ENCODE results near the gene NTSR2.

The NTSR2 gene

DNA sequence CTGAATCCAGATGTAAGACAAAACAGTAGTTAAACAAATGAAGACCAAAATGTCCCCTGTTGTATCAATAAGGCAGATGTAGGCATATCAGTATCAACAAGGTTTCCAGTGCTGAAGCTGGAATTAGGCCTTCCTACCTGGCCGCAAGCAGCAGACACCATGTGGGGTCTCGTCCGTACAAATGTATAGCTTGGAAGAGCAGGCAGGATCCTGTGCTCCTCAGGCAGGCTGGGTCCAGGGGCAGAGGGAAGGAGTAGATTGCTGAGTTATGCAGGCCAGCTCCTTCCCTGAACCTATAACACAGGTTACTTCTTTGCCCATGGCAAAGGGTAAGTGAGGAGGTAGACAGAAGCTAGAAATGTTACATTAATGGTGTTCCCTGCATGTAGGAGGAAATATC is 23.5 kb downstream of the NTSR2 start:
- Mint-ChIP-seq H3K9me3 (peaks cover 4% of the 10 kb centered on the region), H3K36me3 (no peaks in the 10 kb centered on the region), H3K27me3 (peaks cover 15% of the 10 kb centered on the region), H3K4me3 (no peak overlapping the region), H3K27ac (no peak overlapping the region), H3K4me1 (no peaks in the 10 kb centered on the region)
- no peak for ATAC-seq (ENCODE audit: low read depth)
- no peak for DNase-seq (ENCODE audit: low spot score in 2 of 2)

DNA sequence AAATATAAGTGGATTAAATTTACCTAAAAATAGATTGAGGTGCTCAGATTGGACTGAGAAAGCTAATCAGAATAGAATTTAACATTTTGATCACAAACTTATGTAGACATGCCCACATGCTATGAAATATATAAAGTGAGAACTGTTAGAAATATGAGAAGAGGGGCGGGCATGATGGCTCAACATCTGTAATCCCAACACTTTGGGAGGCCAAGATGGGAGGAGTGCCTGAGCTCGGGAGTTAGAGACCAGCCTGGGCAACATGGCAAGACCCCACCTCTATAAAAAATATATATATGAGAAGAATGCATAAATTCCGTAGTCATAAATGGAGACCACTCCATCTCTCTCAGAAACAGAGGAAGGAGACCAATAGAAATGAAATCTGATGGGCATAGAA is 25.7 kb downstream of the NTSR2 start:
- H3K4me1 Mint-ChIP-seq, result no peaks in the 10 kb centered on the region
- DNase-seq (ENCODE audit: low spot score in 2 of 2), result no peak
- H3K9me3 Mint-ChIP-seq, result peaks cover 4% of the 10 kb centered on the region
- no peak for ATAC-seq (ENCODE audit: low read depth)
- no peaks in the 10 kb centered on the region for H3K36me3 Mint-ChIP-seq
- no peak overlapping the region for H3K4me3 Mint-ChIP-seq
- peaks cover 13% of the 10 kb centered on the region for H3K27me3 Mint-ChIP-seq
- H3K27ac Mint-ChIP-seq, result no peak overlapping the region

- ATAC-seq (ENCODE audit: low read depth), result no peak
- H3K36me3 Mint-ChIP-seq, result no peaks in the 10 kb centered on the region
- H3K4me3 Mint-ChIP-seq, result no peak overlapping the region
- H3K27ac Mint-ChIP-seq, result no peak overlapping the region
- no peaks in the 10 kb centered on the region for H3K4me1 Mint-ChIP-seq
- H3K9me3 Mint-ChIP-seq, result no peaks in the 10 kb centered on the region
- no peak for DNase-seq (ENCODE audit: low spot score in 2 of 2)
- peaks cover 14% of the 10 kb centered on the region for H3K27me3 Mint-ChIP-seq
Observed at GRCh38 chr2:11642972-11643371, 27.0 kb downstream of the NTSR2 start.

GRCh38 chr2:11640132-11640531 is 29.9 kb downstream of the NTSR2 start:
- ATAC-seq (ENCODE audit: low read depth) (no peak), DNase-seq (ENCODE audit: low spot score in 2 of 2) (no peak)
- Mint-ChIP-seq H3K4me1 (no peaks in the 10 kb centered on the region), H3K36me3 (no peaks in the 10 kb centered on the region), H3K9me3 (no peaks in the 10 kb centered on the region), H3K4me3 (no peak overlapping the region), H3K27ac (no peak overlapping the region), H3K27me3 (peaks cover 25% of the 10 kb centered on the region)

- H3K4me1 Mint-ChIP-seq, result no peaks in the 10 kb centered on the region
- H3K27ac Mint-ChIP-seq, result no peak overlapping the region
- no peak overlapping the region for H3K4me3 Mint-ChIP-seq
- H3K27me3 Mint-ChIP-seq, result peaks cover 25% of the 10 kb centered on the region
- no peaks in the 10 kb centered on the region for H3K36me3 Mint-ChIP-seq
- ATAC-seq (ENCODE audit: low read depth) (no peak), DNase-seq (ENCODE audit: low spot score in 2 of 2) (no peak)
- no peaks in the 10 kb centered on the region for H3K9me3 Mint-ChIP-seq
Observed at GRCh38 chr2:11639503-11639902, 30.5 kb downstream of the NTSR2 start.

DNA sequence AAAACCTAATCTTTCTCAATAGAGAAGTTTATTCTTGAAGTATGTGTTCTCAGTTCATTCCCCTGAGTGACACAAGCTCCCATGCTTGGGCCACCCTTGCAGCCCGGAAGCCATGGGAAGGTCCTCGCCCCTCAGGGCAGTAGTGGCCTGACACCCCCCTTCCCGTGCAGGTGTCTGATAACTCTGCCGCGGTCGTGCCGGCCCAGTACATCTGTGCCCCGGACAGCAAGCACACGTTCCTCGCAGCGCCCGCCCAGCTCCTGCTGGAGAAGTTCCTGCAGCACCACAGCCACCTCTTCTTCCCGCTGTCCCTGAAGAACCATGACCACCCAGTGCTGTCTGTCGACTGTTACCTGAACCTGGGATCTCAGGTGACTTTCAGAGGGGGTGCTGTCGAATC is 32.4 kb downstream of the NTSR2 start:
- DNase-seq (ENCODE audit: low spot score in 2 of 2) (no peak), ATAC-seq (ENCODE audit: low read depth) (no peak)
- Mint-ChIP-seq H3K4me1 (no peaks in the 10 kb centered on the region), H3K4me3 (no peak overlapping the region), H3K27me3 (peaks cover 22% of the 10 kb centered on the region), H3K36me3 (no peaks in the 10 kb centered on the region), H3K27ac (no peak overlapping the region), H3K9me3 (no peaks in the 10 kb centered on the region)

DNA sequence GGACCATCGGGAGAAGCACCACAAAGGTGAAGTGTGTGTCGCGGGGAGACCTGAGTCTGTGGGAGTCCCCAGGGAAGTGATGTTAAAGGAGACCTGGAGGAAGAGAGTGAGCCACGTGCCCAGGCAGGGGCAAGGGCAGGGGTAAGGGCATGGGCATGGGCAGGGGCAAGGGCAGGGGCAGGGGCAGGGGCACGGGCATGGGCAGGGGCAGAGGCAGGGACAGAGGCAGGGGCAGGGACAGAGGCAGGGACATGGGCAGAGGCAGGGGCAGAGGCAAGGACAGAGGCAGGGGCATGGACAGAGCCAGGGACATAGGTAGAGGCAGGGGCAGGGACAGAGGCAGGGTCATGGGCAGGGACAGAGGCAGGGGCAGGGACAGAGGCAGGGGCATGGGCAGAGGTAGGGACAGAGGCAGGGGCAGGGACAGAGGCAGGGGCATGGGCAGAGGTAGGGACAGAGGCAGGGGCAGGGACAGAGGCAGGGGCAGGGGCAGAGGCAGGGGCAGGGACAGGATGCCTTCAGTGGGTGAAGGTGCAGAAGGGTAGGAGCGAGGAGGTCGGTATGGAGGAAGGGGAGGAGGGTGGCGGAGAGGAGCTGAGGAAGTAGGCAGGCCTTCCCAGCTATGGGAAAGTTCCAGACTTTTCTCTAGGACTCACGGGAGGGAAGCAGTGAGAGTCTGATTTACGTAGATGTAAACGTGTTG is 33.3 kb downstream of the NTSR2 start:
- no peak for ATAC-seq (ENCODE audit: low read depth)
- Mint-ChIP-seq H3K9me3 (no peaks in the 10 kb centered on the region), H3K4me3 (no peak overlapping the region), H3K27ac (no peak overlapping the region), H3K36me3 (no peaks in the 10 kb centered on the region), H3K4me1 (no peaks in the 10 kb centered on the region), H3K27me3 (peaks cover 22% of the 10 kb centered on the region)
- no peak for DNase-seq (ENCODE audit: low spot score in 2 of 2)

GRCh38 chr2:11635141-11635540 is 34.9 kb downstream of the NTSR2 start:
- no peaks in the 10 kb centered on the region for H3K36me3 Mint-ChIP-seq
- no peaks in the 10 kb centered on the region for H3K4me1 Mint-ChIP-seq
- no peak overlapping the region for H3K27ac Mint-ChIP-seq
- peaks cover 20% of the 10 kb centered on the region for H3K27me3 Mint-ChIP-seq
- ATAC-seq (ENCODE audit: low read depth) (no peak), DNase-seq (ENCODE audit: low spot score in 2 of 2) (no peak)
- no peak overlapping the region for H3K4me3 Mint-ChIP-seq
- no peaks in the 10 kb centered on the region for H3K9me3 Mint-ChIP-seq

GRCh38 chr2:11634584-11634983 is 35.4 kb downstream of the NTSR2 start:
- Mint-ChIP-seq H3K9me3 (no peaks in the 10 kb centered on the region), H3K36me3 (no peaks in the 10 kb centered on the region), H3K4me1 (no peaks in the 10 kb centered on the region), H3K27ac (no peak overlapping the region), H3K27me3 (peaks cover 19% of the 10 kb centered on the region), H3K4me3 (no peak overlapping the region)
- ATAC-seq (ENCODE audit: low read depth) (no peak), DNase-seq (ENCODE audit: low spot score in 2 of 2) (no peak)

DNA sequence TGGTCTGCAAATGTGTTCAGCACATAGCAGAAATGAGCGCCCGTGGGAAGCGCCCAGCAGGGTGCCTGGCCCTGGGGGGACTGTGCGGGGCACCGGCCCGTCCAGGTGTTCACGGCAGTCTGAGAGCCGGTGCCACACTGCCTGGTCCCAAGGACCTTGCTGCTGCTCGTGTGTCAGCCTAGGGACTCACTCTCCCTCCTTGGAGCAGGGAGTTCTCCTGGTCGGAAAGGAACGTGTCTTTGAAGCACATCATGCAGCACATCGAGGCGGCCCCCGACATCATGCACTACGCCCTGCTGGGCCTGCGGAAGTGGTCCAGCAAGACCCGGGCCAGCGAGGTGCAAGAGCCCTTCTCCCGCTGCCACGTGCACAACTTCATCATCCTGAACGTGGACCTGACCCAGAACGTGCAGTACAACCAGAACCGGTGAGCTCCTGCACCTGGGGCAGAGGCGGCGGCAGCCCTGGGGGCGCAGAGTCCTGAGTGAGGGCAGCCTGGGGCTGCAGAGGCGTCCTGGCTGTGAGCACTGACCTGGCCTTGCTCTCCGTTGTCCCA is 36.0 kb downstream of the NTSR2 start:
- H3K9me3 Mint-ChIP-seq, result no peaks in the 10 kb centered on the region
- H3K4me3 Mint-ChIP-seq, result no peak overlapping the region
- H3K36me3 Mint-ChIP-seq, result no peaks in the 10 kb centered on the region
- no peak for ATAC-seq (ENCODE audit: low read depth)
- no peaks in the 10 kb centered on the region for H3K4me1 Mint-ChIP-seq
- H3K27me3 Mint-ChIP-seq, result peaks cover 15% of the 10 kb centered on the region
- DNase-seq (ENCODE audit: low spot score in 2 of 2), result no peak
- H3K27ac Mint-ChIP-seq, result no peak overlapping the region

GRCh38 chr2:11631462-11631861 is 38.5 kb downstream of the NTSR2 start:
- Mint-ChIP-seq H3K4me3 (no peak overlapping the region), H3K9me3 (peaks cover 2% of the 10 kb centered on the region), H3K27ac (no peak overlapping the region), H3K27me3 (peaks cover 10% of the 10 kb centered on the region), H3K36me3 (no peaks in the 10 kb centered on the region), H3K4me1 (no peaks in the 10 kb centered on the region)
- ATAC-seq (ENCODE audit: low read depth), result no peak
- DNase-seq (ENCODE audit: low spot score in 2 of 2), result no peak

GRCh38 chr2:11630855-11631254 is 39.1 kb downstream of the NTSR2 start:
- Mint-ChIP-seq H3K9me3 (peaks cover 2% of the 10 kb centered on the region), H3K27me3 (peaks cover 7% of the 10 kb centered on the region), H3K4me1 (no peaks in the 10 kb centered on the region), H3K4me3 (no peak overlapping the region), H3K27ac (no peak overlapping the region), H3K36me3 (no peaks in the 10 kb centered on the region)
- no peak for ATAC-seq (ENCODE audit: low read depth)
- DNase-seq (ENCODE audit: low spot score in 2 of 2), result no peak

DNA sequence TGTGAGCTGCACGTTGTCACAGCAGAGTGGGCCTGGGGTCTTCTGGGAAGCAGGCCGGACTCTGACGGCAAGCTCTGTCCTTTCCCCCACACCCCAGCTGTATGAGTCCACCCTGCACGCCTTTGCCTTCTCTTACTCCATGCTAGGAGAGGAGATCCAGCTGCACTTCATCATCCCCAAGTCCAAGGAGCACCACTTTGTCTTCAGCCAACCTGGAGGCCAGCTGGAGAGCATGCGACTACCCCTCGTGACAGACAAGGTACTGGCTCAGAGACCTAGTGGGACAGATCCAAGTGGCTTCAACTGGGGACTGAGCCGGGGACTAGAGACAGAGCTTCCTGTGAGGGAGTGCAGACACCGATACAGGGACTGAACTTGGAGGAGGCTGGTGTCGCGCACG is 40.1 kb downstream of the NTSR2 start:
- DNase-seq (ENCODE audit: low spot score in 2 of 2) (no peak), ATAC-seq (ENCODE audit: low read depth) (no peak)
- Mint-ChIP-seq H3K27ac (no peak overlapping the region), H3K27me3 (peaks cover 2% of the 10 kb centered on the region), H3K36me3 (no peaks in the 10 kb centered on the region), H3K9me3 (peaks cover 2% of the 10 kb centered on the region), H3K4me3 (no peak overlapping the region), H3K4me1 (no peaks in the 10 kb centered on the region)

GRCh38 chr2:11629215-11629614 is 40.8 kb downstream of the NTSR2 start:
- H3K9me3 Mint-ChIP-seq, result peaks cover 2% of the 10 kb centered on the region
- H3K27ac Mint-ChIP-seq, result no peak overlapping the region
- no peak overlapping the region for H3K4me3 Mint-ChIP-seq
- DNase-seq (ENCODE audit: low spot score in 2 of 2) (no peak), ATAC-seq (ENCODE audit: low read depth) (no peak)
- H3K36me3 Mint-ChIP-seq, result no peaks in the 10 kb centered on the region
- peaks cover 2% of the 10 kb centered on the region for H3K27me3 Mint-ChIP-seq
- no peaks in the 10 kb centered on the region for H3K4me1 Mint-ChIP-seq

- Mint-ChIP-seq H3K9me3 (peaks cover 2% of the 10 kb centered on the region), H3K4me1 (no peaks in the 10 kb centered on the region), H3K4me3 (no peak overlapping the region), H3K36me3 (no peaks in the 10 kb centered on the region), H3K27me3 (peaks cover 2% of the 10 kb centered on the region), H3K27ac (no peak overlapping the region)
- ATAC-seq (ENCODE audit: low read depth) (no peak), DNase-seq (ENCODE audit: low spot score in 2 of 2) (no peak)
Observed at GRCh38 chr2:11628675-11629074, 41.3 kb downstream of the NTSR2 start.

Measured in memory B cell (primary cell).